ENCODE data around the gene NEUROD2.

Gene NEUROD2

GRCh38 chr17:39618246-39618913 lies 10.7 kb upstream of the NEUROD2 start:
- peak in 1 of 2 experiments; percentile 31 for DNase-seq

- peak; percentile 86 to 91 for DNase-seq
Measured at GRCh38 chr17:39617446-39618245, 9.9 kb upstream of the NEUROD2 start.

- DNase-seq: no peak
Measured at GRCh38 chr17:39617100-39617445, 9.4 kb upstream of the NEUROD2 start.

GRCh38 chr17:39615434-39615833 lies 7.7 kb upstream of the NEUROD2 start:
- no peak for DNase-seq

- DNase-seq: no peak
Measured at GRCh38 chr17:39614545-39615157, 6.9 kb upstream of the NEUROD2 start.

GRCh38 chr17:39612935-39613464 lies 5.3 kb upstream of the NEUROD2 start:
- DNase-seq: no peak

GRCh38 chr17:39612291-39612894 lies 4.7 kb upstream of the NEUROD2 start:
- DNase-seq: no peak

GRCh38 chr17:39611401-39612112 lies 3.8 kb upstream of the NEUROD2 start:
- DNase-seq: no peak

GRCh38 chr17:39609416-39610025 lies 1.8 kb upstream of the NEUROD2 start:
- DNase-seq: no peak

GRCh38 chr17:39608142-39608981 lies 642 bp upstream of the NEUROD2 start:
- no peak for DNase-seq

GRCh38 chr17:39607057-39607850 lies 466 bp downstream of the NEUROD2 start:
- DNase-seq: no peak

- DNase-seq: no peak
Measured at GRCh38 chr17:39606434-39607056, 1.2 kb downstream of the NEUROD2 start.

- peak in 1 of 2 experiments; percentile 40 for DNase-seq
Measured at GRCh38 chr17:39605492-39606433, 2.0 kb downstream of the NEUROD2 start.

GRCh38 chr17:39604911-39605491 lies 2.7 kb downstream of the NEUROD2 start:
- DNase-seq: no peak

- no peak for DNase-seq
Measured at GRCh38 chr17:39603304-39604016, 4.3 kb downstream of the NEUROD2 start.

- DNase-seq: no peak
Measured at GRCh38 chr17:39602533-39603303, 5.0 kb downstream of the NEUROD2 start.
